CD4-positive, alpha-beta memory T cell (primary cell): ENCODE data around the gene JARID2. TPM values are rescaled to one million over a fixed set of nuclear protein-coding genes. Genes with fewer than 3 reads are reported as not detected.

Source experiments
- CTCF ChIA-PET: fragments of 350-600 bp; sonication (Branson Sonifier 250); formaldehyde crosslinking; loops from one replicate; lab custom pipeline; 2021; ENCODE audit warnings: inconsistent platforms; ENCODE audit not compliant: partially characterized antibody; lab: Charles Lee
- POLR2A ChIA-PET: fragments of 350-600 bp; sonication (Branson Sonifier 250); formaldehyde crosslinking; loops from one replicate; lab custom pipeline; 2021; ENCODE audit not compliant: partially characterized antibody; lab: Charles Lee
- DNase-seq, 5 donors: peaks; one replicate each; pipeline versions ENCODE4 v3.0.0 to v3.0.0-alpha.2; 2020 to 2022; ENCODE audit warnings: mixed read lengths in 1 of 5
- H3K27ac ChIP-seq: one replicate; pipeline ENCODE4 v1.7.0; 2013; ENCODE audit warnings: low read depth, low read length
- H3K27me3 ChIP-seq: 2 replicates; pipeline ENCODE4 v1.7.0; 2013; ENCODE audit warnings: mild to moderate bottlenecking, low read length, moderate library complexity; ENCODE audit not compliant: insufficient read depth
- H3K36me3 ChIP-seq: 2 replicates; pipeline ENCODE4 v1.7.0; 2013; ENCODE audit warnings: mild to moderate bottlenecking, low read length, moderate library complexity; ENCODE audit not compliant: insufficient read depth
- H3K4me1 ChIP-seq: 2 replicates; pipeline ENCODE4 v1.7.0; 2013; ENCODE audit warnings: mild to moderate bottlenecking, low read length, moderate library complexity; ENCODE audit not compliant: insufficient read depth
- H3K4me3 ChIP-seq, 2 donors: one replicate each; pipeline ENCODE4 v1.7.0; 2013; ENCODE audit warnings: low read length in 2 of 2, mild to moderate bottlenecking in 1 of 2
- H3K9me3 ChIP-seq, 2 donors: one replicate each; pipeline ENCODE4 v1.7.0; 2013; ENCODE audit warnings: low read length in 2 of 2, control low read depth in 1 of 2; ENCODE audit not compliant: control insufficient read depth in 1 of 2
- H3K27ac Mint-ChIP-seq, 7 donors: one replicate each; pipeline ENCODE4 v1.8.0; 2020 to 2021; ENCODE audit warnings: mixed read lengths in 7 of 7, mild to moderate bottlenecking in 6 of 7, inconsistent platforms in 3 of 7, moderate library complexity in 3 of 7
- H3K27me3 Mint-ChIP-seq, 2 donors: one replicate each; pipeline ENCODE4 v1.8.0; 2020 to 2021; ENCODE audit warnings: mixed read lengths in 2 of 2
- H3K36me3 Mint-ChIP-seq, 2 donors: one replicate each; pipeline ENCODE4 v1.8.0; 2020 to 2021; ENCODE audit warnings: mixed read lengths in 2 of 2, inconsistent platforms in 1 of 2, mild to moderate bottlenecking in 1 of 2
- H3K4me1 Mint-ChIP-seq, 4 donors: one replicate each; pipeline ENCODE4 v1.8.0; 2020 to 2021; ENCODE audit warnings: mixed read lengths in 4 of 4, mild to moderate bottlenecking in 1 of 4
- H3K4me3 Mint-ChIP-seq, 8 donors: one replicate each; pipeline ENCODE4 v1.8.0; 2020 to 2021; ENCODE audit warnings: mixed read lengths in 8 of 8, mild to moderate bottlenecking in 7 of 8, moderate library complexity in 6 of 8, inconsistent platforms in 3 of 8
- H3K9me3 Mint-ChIP-seq, 8 donors: one replicate each; pipeline ENCODE4 v1.8.0; 2020 to 2021; ENCODE audit warnings: mixed read lengths in 8 of 8, mild to moderate bottlenecking in 5 of 8, inconsistent platforms in 3 of 8, moderate library complexity in 1 of 8
- intact Hi-C: fragments of 100-400 bp; cut with micrococcal nuclease; formaldehyde crosslinking; loops from one replicate; pipeline ENCODE4 v1.15.1; 2023
- polyA plus RNA-seq, 2 donors: library from polyadenylated mRNA; unstranded; fragments of 300-500 nt; fragmentation: Illumina TruSeq; gene quantifications; one replicate each; pipeline ENCODE4 v1.2.3, GENCODE V29; 2021
- total RNA-seq, 2 experiments: library from RNA; stranded (reverse); gene quantifications; one replicate each; pipeline ENCODE4 v1.2.3, GENCODE V29; 2021

JARID2 gene
- total and polyA plus RNA-seq, 4 experiments from 2014 or later, result 2.4 to 21.6 (median 16.0) TPM

DNA sequence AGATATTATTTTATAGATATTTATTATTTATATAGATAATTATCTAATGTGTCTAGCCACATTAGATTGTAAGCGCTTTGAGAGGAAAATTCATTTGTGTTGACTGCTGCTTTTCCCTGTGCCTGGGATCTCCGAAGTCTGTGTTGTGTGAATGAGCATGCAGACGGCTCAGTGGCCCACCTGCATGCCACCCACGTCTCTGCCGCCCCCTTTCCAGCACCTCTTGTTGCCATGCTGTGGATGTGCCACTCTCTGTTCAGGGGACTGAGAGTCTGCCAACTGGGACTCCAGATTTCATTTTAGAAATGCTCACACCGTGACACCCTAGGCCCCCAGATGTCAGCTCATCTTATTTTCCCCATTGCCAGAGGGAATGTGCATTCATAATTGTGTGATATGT lies 139.7 kb downstream of the JARID2 start:
- no peaks in the 10 kb centered on the region for H3K27me3 Mint-ChIP-seq
- no peak overlapping the region for H3K4me3 Mint-ChIP-seq
- Histone ChIP-seq H3K4me1 (peaks cover 39% of the 10 kb centered on the region), H3K27ac (no peak overlapping the region), H3K4me3 (no peak overlapping the region), H3K36me3 (no peaks in the 10 kb centered on the region), H3K9me3 (no peaks in the 10 kb centered on the region), H3K27me3 (no peaks in the 10 kb centered on the region)
- DNase-seq, result no peak
- H3K9me3 Mint-ChIP-seq, result no peaks in the 10 kb centered on the region
- ChIA-PET POLR2A (no interaction called here), CTCF (no interaction called here)
- peaks cover 0 to 5% of the 10 kb centered on the region in 2 donors for H3K36me3 Mint-ChIP-seq
- H3K4me1 Mint-ChIP-seq, result peaks cover 54 to 78% (median 64%) of the 10 kb centered on the region in 4 donors
- intact Hi-C loops, result no loop called here
- no peak overlapping the region for H3K27ac Mint-ChIP-seq

- no peak overlapping the region for H3K27ac ChIP-seq
- Mint-ChIP-seq H3K4me3 (no peak overlapping the region), H3K27me3 (no peaks in the 10 kb centered on the region), H3K9me3 (no peaks in the 10 kb centered on the region), H3K36me3 (peaks cover 0 to 8% of the 10 kb centered on the region in 2 donors), H3K4me1 (peaks cover 53 to 80% (median 68%) of the 10 kb centered on the region in 4 donors), H3K27ac (peak overlapping the region in 2 of 7 donors; percentile 5 to 50)
- CTCF ChIA-PET, result interaction anchor here (1.4 kb wide), 1 partner anchor 35 kb away, joined by 4 read pairs; no protein-coding TSS in a partner anchor
- H3K4me3 ChIP-seq, result no peak overlapping the region
- POLR2A ChIA-PET, result no interaction called here
- no peaks in the 10 kb centered on the region for H3K27me3 ChIP-seq
- H3K4me1 ChIP-seq, result peaks cover 39% of the 10 kb centered on the region
- intact Hi-C loops, result no loop called here
- no peaks in the 10 kb centered on the region for H3K36me3 ChIP-seq
- H3K9me3 ChIP-seq, result no peaks in the 10 kb centered on the region
- DNase-seq, result no peak
Measured at GRCh38 chr6:15386110-15386755, 140.4 kb downstream of the JARID2 start.

DNA sequence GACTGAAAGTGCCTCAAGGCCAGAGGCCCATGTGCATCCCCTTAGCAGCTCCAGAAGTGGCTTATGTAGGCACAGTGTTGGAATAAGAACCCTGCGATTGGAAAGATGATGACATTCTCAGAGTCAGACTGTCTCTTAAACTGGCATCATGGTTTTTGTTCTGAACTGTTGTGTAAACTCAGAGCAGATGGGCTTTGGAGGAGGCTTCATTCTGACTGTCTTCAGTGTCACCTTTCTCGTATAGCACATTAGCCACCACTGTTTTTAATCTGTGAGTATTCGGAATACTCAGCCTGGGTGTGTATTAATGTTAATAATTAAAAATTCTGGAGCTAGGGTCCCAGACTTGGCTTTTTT lies 140.9 kb downstream of the JARID2 start:
- Mint-ChIP-seq H3K36me3 (peaks cover 1 to 4% of the 10 kb centered on the region in 2 donors), H3K27me3 (no peaks in the 10 kb centered on the region), H3K4me1 (peaks cover 49 to 78% (median 65%) of the 10 kb centered on the region in 4 donors), H3K4me3 (no peak overlapping the region), H3K9me3 (no peaks in the 10 kb centered on the region), H3K27ac (no peak overlapping the region)
- H3K4me3 ChIP-seq, result no peak overlapping the region
- H3K36me3 ChIP-seq, result no peaks in the 10 kb centered on the region
- DNase-seq, result no peak
- no peaks in the 10 kb centered on the region for H3K9me3 ChIP-seq
- peaks cover 43% of the 10 kb centered on the region for H3K4me1 ChIP-seq
- H3K27ac ChIP-seq, result no peak overlapping the region
- no peaks in the 10 kb centered on the region for H3K27me3 ChIP-seq
- POLR2A ChIA-PET, result no interaction called here
- intact Hi-C loops, result no loop called here
- CTCF ChIA-PET, result interaction anchor here (1.4 kb wide), 1 partner anchor 35 kb away, joined by 4 read pairs; no protein-coding TSS in a partner anchor

- Mint-ChIP-seq H3K27ac (peak overlapping the region in 2 of 7 donors; percentile 7 to 73), H3K27me3 (no peaks in the 10 kb centered on the region), H3K9me3 (no peaks in the 10 kb centered on the region), H3K4me3 (peak overlapping the region in 2 of 8 donors; percentile 10 to 23), H3K4me1 (peaks cover 50 to 77% (median 65%) of the 10 kb centered on the region in 4 donors), H3K36me3 (peaks cover 2 to 3% of the 10 kb centered on the region in 2 donors)
- intact Hi-C loops, result no loop called here
- Histone ChIP-seq H3K27ac (no peak overlapping the region), H3K36me3 (no peaks in the 10 kb centered on the region), H3K27me3 (no peaks in the 10 kb centered on the region), H3K4me1 (peaks cover 44% of the 10 kb centered on the region), H3K4me3 (no peak overlapping the region), H3K9me3 (no peaks in the 10 kb centered on the region)
- no peak for DNase-seq
- ChIA-PET POLR2A (no interaction called here), CTCF (interaction anchor here (1.4 kb wide), 1 partner anchor 35 kb away, joined by 4 read pairs; no protein-coding TSS in a partner anchor)
Measured at GRCh38 chr6:15387118-15387517, 141.2 kb downstream of the JARID2 start.

GRCh38 chr6:15389084-15389764 lies 143.4 kb downstream of the JARID2 start:
- H3K4me3 ChIP-seq, result no peak overlapping the region
- ChIA-PET CTCF (interaction anchor here (0.6 to 1.8 kb wide), 5 partner anchors 10 to 169 kb away, joined by 3 to 5 read pairs (median 3); no protein-coding TSS in a partner anchor), POLR2A (no interaction called here)
- H3K9me3 ChIP-seq, result no peaks in the 10 kb centered on the region
- H3K27ac Mint-ChIP-seq, result peak overlapping the region in 2 of 7 donors; percentile 47 to 60
- H3K27ac ChIP-seq, result no peak overlapping the region
- no peaks in the 10 kb centered on the region for H3K27me3 ChIP-seq
- peaks cover 44% of the 10 kb centered on the region for H3K4me1 ChIP-seq
- H3K4me1 Mint-ChIP-seq, result peaks cover 48 to 83% (median 58%) of the 10 kb centered on the region in 4 donors
- no peak for DNase-seq
- no peaks in the 10 kb centered on the region for H3K9me3 Mint-ChIP-seq
- intact Hi-C loops, result no loop called here
- H3K4me3 Mint-ChIP-seq, result no peak overlapping the region
- no peaks in the 10 kb centered on the region for H3K36me3 ChIP-seq
- H3K27me3 Mint-ChIP-seq, result no peaks in the 10 kb centered on the region
- H3K36me3 Mint-ChIP-seq, result peaks cover 2 to 12% of the 10 kb centered on the region in 2 donors

DNA sequence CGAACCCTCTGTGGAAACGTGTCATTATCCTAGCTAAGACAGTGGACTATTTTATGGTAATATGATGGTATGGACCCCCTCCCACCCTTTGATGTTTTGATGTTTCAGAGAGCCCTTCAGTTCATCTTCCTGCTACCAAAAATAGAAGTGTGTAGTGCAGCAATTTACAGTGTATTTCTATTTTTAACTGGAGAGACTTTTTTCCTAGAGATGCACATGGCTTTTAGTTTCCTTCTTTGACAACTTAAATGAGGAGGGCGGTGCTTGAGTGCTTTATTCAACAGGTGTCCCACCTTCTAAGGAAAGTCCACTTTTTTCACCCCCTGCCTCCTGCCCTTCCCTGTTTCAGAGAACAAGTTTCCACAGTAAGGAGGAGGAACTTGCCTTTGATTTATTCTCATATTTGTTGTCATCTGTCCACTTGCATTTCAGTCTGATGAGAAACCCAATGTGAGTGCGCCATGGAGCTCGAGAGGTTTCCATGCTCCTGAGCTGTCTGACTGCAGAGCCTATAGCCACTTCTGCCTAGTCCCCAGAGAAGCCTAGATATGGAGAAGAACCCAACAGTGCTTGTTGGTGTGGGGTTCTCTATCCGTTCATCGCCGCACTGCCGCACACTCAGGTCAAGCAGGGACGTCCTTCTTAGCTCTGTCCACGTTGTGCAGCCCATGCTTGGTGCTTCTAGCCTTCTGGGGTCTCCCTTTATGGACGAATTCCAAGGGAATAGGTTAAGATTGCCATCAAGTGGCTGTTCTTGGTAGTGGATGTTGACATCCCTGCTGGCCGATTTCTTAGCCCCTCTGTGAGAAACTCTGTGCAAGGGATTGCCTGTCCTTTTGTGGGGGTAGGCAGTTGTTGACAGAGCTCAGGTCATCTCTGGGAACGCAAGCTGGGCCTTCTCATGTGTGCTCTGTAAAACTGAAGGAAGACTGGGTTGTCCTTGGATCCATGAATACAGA lies 144.2 kb downstream of the JARID2 start:
- no peak overlapping the region for H3K27ac ChIP-seq
- Mint-ChIP-seq H3K9me3 (no peaks in the 10 kb centered on the region), H3K27ac (peak overlapping the region in 1 of 7 donors; percentile 47), H3K36me3 (peaks cover 2 to 12% of the 10 kb centered on the region in 2 donors), H3K27me3 (no peaks in the 10 kb centered on the region), H3K4me1 (peaks cover 44 to 80% (median 55%) of the 10 kb centered on the region in 4 donors), H3K4me3 (peak overlapping the region in 1 of 8 donors; percentile 23)
- peaks cover 37% of the 10 kb centered on the region for H3K4me1 ChIP-seq
- intact Hi-C loops, result no loop called here
- no peak for DNase-seq
- H3K9me3 ChIP-seq, result no peaks in the 10 kb centered on the region
- no peaks in the 10 kb centered on the region for H3K36me3 ChIP-seq
- ChIA-PET POLR2A (no interaction called here), CTCF (interaction anchor here (0.6 to 1.8 kb wide), 7 partner anchors 10 to 170 kb away, joined by 3 to 5 read pairs (median 3); no protein-coding TSS in a partner anchor)
- no peaks in the 10 kb centered on the region for H3K27me3 ChIP-seq
- no peak overlapping the region for H3K4me3 ChIP-seq
